Loucy (cell line): ENCODE data around the gene FBLN5.

Experiments used
- H2AFZ ChIP-seq: fragments of 200-600 bp; sonication (generic); 2 replicates; pipeline ENCODE4 v1.6.0; 2016; ENCODE audit warnings: antibody characterized with exemption, mild to moderate bottlenecking, low read length, moderate library complexity
- H3F3A ChIP-seq: fragments of 200-600 bp; 2 replicates; pipeline ENCODE4 v1.6.0; 2016; ENCODE audit warnings: antibody characterized with exemption, low read depth, mild to moderate bottlenecking
- H3K27me3 ChIP-seq: fragments of 200-600 bp; sonication (generic); 2 replicates; pipeline ENCODE4 v1.6.1; 2014; ENCODE audit warnings: low read length, mild to moderate bottlenecking; ENCODE audit not compliant: insufficient read depth, poor library complexity, severe bottlenecking
- H3K36me3 ChIP-seq: fragments of 200-600 bp; sonication (generic); 2 replicates; pipeline ENCODE4 v1.6.1; 2016; ENCODE audit warnings: low read length; ENCODE audit not compliant: insufficient read depth
- H3K4me1 ChIP-seq: fragments of 200-600 bp; sonication (generic); 2 replicates; pipeline ENCODE4 v1.5.1; 2014; ENCODE audit warnings: low read length, mild to moderate bottlenecking; ENCODE audit not compliant: insufficient read depth, poor library complexity, severe bottlenecking
- H3K4me2 ChIP-seq: fragments of 200-600 bp; sonication (generic); 2 replicates; pipeline ENCODE4 v1.6.0; 2014; ENCODE audit warnings: antibody characterized with exemption, low read length, low read depth, mild to moderate bottlenecking; ENCODE audit not compliant: poor library complexity, severe bottlenecking
- H3K4me3 ChIP-seq: fragments of 200-600 bp; sonication (generic); 2 replicates; pipeline ENCODE4 v1.5.1; 2014; ENCODE audit warnings: low read length, mild to moderate bottlenecking, mixed read lengths; ENCODE audit not compliant: poor library complexity, severe bottlenecking
- H3K79me2 ChIP-seq: fragments of 200-600 bp; sonication (generic); 2 replicates; pipeline ENCODE4 v1.6.1; 2014; ENCODE audit warnings: low read length; ENCODE audit not compliant: insufficient read depth
- H3K9ac ChIP-seq: fragments of 200-600 bp; sonication (generic); 2 replicates; pipeline ENCODE4 v1.6.0; 2014; ENCODE audit warnings: mild to moderate bottlenecking, low read depth, low read length, moderate library complexity; ENCODE audit not compliant: poor library complexity, severe bottlenecking
- H3K9me2 ChIP-seq: fragments of 200-600 bp; sonication (generic); replicated peaks from 2 replicates; pipeline ENCODE4 v1.6.1; 2016; ENCODE audit warnings: low read depth, low read length, mixed read lengths
- H3K9me3 ChIP-seq: fragments of 200-600 bp; sonication (generic); 2 replicates; pipeline ENCODE4 v1.6.1; 2014; ENCODE audit warnings: mild to moderate bottlenecking, antibody characterized with exemption, low read length, low read depth; ENCODE audit not compliant: insufficient read depth
- H4K20me1 ChIP-seq: fragments of 200-600 bp; sonication (generic); 2 replicates; pipeline ENCODE4 v1.6.0; 2014; ENCODE audit warnings: antibody characterized with exemption, low read length, mild to moderate bottlenecking; ENCODE audit not compliant: insufficient read depth, poor library complexity, severe bottlenecking
- CTCF ChIP-seq: fragments of 200-600 bp; sonication (generic); conservative IDR thresholded peaks from 2 replicates; pipeline ENCODE4 v1.5.1; 2014; ENCODE audit warnings: mild to moderate bottlenecking, antibody characterized with exemption, low read length
- EZH2phosphoT487 ChIP-seq: fragments of 200-600 bp; IDR thresholded peaks from 2 replicates; pipeline ENCODE4 v1.6.1; 2018; ENCODE audit warnings: antibody characterized with exemption, mild to moderate bottlenecking, moderate library complexity, borderline replicate concordance

Gene FBLN5

GRCh38 chr14:91835920-91836843 lies 111.3 kb downstream of the FBLN5 start:
- H3K79me2 ChIP-seq = no peaks in the 10 kb centered on the region
- H4K20me1 ChIP-seq = no peaks in the 10 kb centered on the region
- no peak overlapping the region for H3K4me3 ChIP-seq
- no peaks in the 10 kb centered on the region for H3K27me3 ChIP-seq
- TF ChIP-seq EZH2phosphoT487 (no peak), CTCF (no peak)
- H3F3A ChIP-seq = no peaks in the 10 kb centered on the region
- H3K36me3 ChIP-seq = no peaks in the 10 kb centered on the region
- no peak overlapping the region for H2AFZ ChIP-seq
- H3K9me2 ChIP-seq = no peaks in the 10 kb centered on the region
- no peaks in the 10 kb centered on the region for H3K4me1 ChIP-seq
- H3K4me2 ChIP-seq = no peak overlapping the region
- no peaks in the 10 kb centered on the region for H3K9me3 ChIP-seq
- no peak overlapping the region for H3K9ac ChIP-seq

- H3K4me2 ChIP-seq = no peak overlapping the region
- H3F3A ChIP-seq = no peaks in the 10 kb centered on the region
- no peaks in the 10 kb centered on the region for H3K4me1 ChIP-seq
- no peak for TF ChIP-seq CTCF
- no peak for TF ChIP-seq EZH2phosphoT487
- no peaks in the 10 kb centered on the region for H3K9me3 ChIP-seq
- H2AFZ ChIP-seq = no peak overlapping the region
- H3K4me3 ChIP-seq = no peak overlapping the region
- H3K9me2 ChIP-seq = no peaks in the 10 kb centered on the region
- H3K27me3 ChIP-seq = no peaks in the 10 kb centered on the region
- no peaks in the 10 kb centered on the region for H3K36me3 ChIP-seq
- no peaks in the 10 kb centered on the region for H3K79me2 ChIP-seq
- no peak overlapping the region for H3K9ac ChIP-seq
- H4K20me1 ChIP-seq = no peaks in the 10 kb centered on the region
Observed at GRCh38 chr14:91835197-91835919, 112.1 kb downstream of the FBLN5 start.

GRCh38 chr14:91834571-91834970 lies 112.9 kb downstream of the FBLN5 start:
- H4K20me1 ChIP-seq = no peaks in the 10 kb centered on the region
- H3K4me2 ChIP-seq = no peak overlapping the region
- H3K4me3 ChIP-seq = no peak overlapping the region
- no peaks in the 10 kb centered on the region for H3F3A ChIP-seq
- H3K79me2 ChIP-seq = no peaks in the 10 kb centered on the region
- H3K4me1 ChIP-seq = peaks cover 2% of the 10 kb centered on the region
- no peak overlapping the region for H3K9ac ChIP-seq
- H3K9me2 ChIP-seq = no peaks in the 10 kb centered on the region
- no peaks in the 10 kb centered on the region for H3K9me3 ChIP-seq
- no peaks in the 10 kb centered on the region for H3K36me3 ChIP-seq
- TF ChIP-seq EZH2phosphoT487 (no peak), CTCF (no peak)
- no peaks in the 10 kb centered on the region for H3K27me3 ChIP-seq
- H2AFZ ChIP-seq = no peak overlapping the region
